Epithelial cell of proximal tubule (primary cell): ENCODE data around the gene LMBRD2. TPM values are rescaled to one million over a fixed set of nuclear protein-coding genes. Genes with fewer than 3 reads are reported as not detected.

Experiments
- DNase-seq: peaks from one replicate; pipeline ENCODE4 v3.0.0-alpha.2; 2011; ENCODE audit warnings: low read depth
- H3K4me3 ChIP-seq: 2 replicates; pipeline ENCODE4 v1.5.1; 2011; ENCODE audit warnings: low read depth, mild to moderate bottlenecking, low read length
- CTCF ChIP-seq: conservative IDR thresholded peaks from 2 replicates; pipeline ENCODE4 v1.5.1; 2012; ENCODE audit warnings: low read depth, mild to moderate bottlenecking, low read length
- total RNA-seq: library from RNA; depleted of rRNA; stranded (reverse); fragments of >200 nt; gene quantifications from 2 replicates; pipeline ENCODE4 v1.2.3, GENCODE V29; 2015

The LMBRD2 gene
- total RNA-seq, 1 donor from 2014 or later, result 2.7 TPM

- no peak overlapping the region for H3K4me3 ChIP-seq
- no peak for TF ChIP-seq CTCF
- no peak for DNase-seq
Observed at GRCh38 chr5:36180556-36181350, 29.1 kb upstream of the LMBRD2 start.

- no peak for DNase-seq
- H3K4me3 ChIP-seq, result no peak overlapping the region
- no peak for TF ChIP-seq CTCF
Observed at GRCh38 chr5:36179950-36180349, 28.3 kb upstream of the LMBRD2 start.

- TF ChIP-seq CTCF, result no peak
- DNase-seq, result no peak
- H3K4me3 ChIP-seq, result no peak overlapping the region
Observed at GRCh38 chr5:36178524-36178890, 26.8 kb upstream of the LMBRD2 start.

GRCh38 chr5:36177715-36178523 is 26.2 kb upstream of the LMBRD2 start:
- peak; percentile 12 for DNase-seq
- TF ChIP-seq CTCF, result peak; percentile 63
- H3K4me3 ChIP-seq, result no peak overlapping the region

- no peak for DNase-seq
- no peak overlapping the region for H3K4me3 ChIP-seq
- TF ChIP-seq CTCF, result no peak
Observed at GRCh38 chr5:36177154-36177553, 25.5 kb upstream of the LMBRD2 start.

- no peak overlapping the region for H3K4me3 ChIP-seq
- DNase-seq, result no peak
- TF ChIP-seq CTCF, result no peak
Observed at GRCh38 chr5:36175043-36175442, 23.4 kb upstream of the LMBRD2 start.
